GM19035 (cell line): ENCODE measurements around the gene ZRANB1.
"Not testable (repeated sequence)": the region's sequence is repeated elsewhere in the genome, so short reads cannot be mapped to it uniquely, and the experiment has no call there.

Experiments used
- ATAC-seq: cut with Tn5 transposase; IDR thresholded peaks from one replicate; pipeline ENCODE4 v1.9.1; 2021; ENCODE audit not compliant: unreplicated experiment

The ZRANB1 gene

DNA sequence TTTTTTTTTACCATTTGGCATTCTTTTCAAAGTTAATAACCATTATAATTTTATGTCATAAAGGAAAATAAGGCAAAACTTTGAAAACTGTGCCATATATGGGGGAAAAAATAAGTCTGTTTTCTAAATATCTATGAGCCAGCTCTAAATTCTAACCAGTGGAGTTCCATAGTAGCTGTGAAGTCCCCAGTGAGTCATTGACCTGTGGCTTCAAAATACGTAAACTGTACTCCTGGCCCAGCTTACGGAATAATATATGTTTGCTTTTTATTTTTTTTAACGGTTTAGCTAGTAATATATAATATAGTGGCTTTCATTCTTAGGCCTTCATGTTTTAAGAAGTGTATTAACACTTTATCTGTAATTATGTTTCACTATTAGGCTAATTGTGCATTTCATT lies 20.5 kb downstream of the ZRANB1 start:
- ATAC-seq, result no peak

- no peak for ATAC-seq
Measured at GRCh38 chr10:124963866-124964720, 22.2 kb downstream of the ZRANB1 start.

DNA sequence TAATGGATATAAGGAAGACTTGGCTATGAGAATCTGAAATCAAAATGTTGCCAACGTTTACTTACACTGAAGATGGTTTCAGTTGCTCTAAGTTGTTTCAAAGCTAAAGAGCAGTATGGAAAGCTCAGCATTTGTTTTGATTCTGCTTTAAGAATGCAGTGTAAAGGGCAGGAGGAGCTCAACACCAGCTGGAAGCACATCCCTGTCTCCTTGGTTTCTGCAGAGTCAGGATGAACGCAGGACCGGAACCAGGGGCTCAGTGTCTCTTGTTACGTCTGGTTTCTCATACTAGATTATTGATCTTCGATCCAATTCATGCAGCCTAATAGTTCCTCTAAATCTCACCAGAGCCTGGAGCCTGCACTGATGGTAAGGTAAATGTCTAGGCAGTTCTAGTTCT lies 24.1 kb downstream of the ZRANB1 start:
- no peak for ATAC-seq

GRCh38 chr10:124967255-124967654 lies 25.3 kb downstream of the ZRANB1 start:
- ATAC-seq, result no peak

- ATAC-seq, result no peak
Measured at GRCh38 chr10:124971276-124971675, 29.4 kb downstream of the ZRANB1 start.

- no peak for ATAC-seq
Measured at GRCh38 chr10:124972637-124973036, 30.7 kb downstream of the ZRANB1 start.

GRCh38 chr10:124974131-124974530 lies 32.2 kb downstream of the ZRANB1 start:
- no peak for ATAC-seq

GRCh38 chr10:124975977-124976514 lies 34.1 kb downstream of the ZRANB1 start:
- ATAC-seq, result peak; percentile 61

GRCh38 chr10:124977161-124977560 lies 35.2 kb downstream of the ZRANB1 start:
- no peak for ATAC-seq

GRCh38 chr10:124977648-124978375 lies 35.9 kb downstream of the ZRANB1 start:
- ATAC-seq, result no peak

DNA sequence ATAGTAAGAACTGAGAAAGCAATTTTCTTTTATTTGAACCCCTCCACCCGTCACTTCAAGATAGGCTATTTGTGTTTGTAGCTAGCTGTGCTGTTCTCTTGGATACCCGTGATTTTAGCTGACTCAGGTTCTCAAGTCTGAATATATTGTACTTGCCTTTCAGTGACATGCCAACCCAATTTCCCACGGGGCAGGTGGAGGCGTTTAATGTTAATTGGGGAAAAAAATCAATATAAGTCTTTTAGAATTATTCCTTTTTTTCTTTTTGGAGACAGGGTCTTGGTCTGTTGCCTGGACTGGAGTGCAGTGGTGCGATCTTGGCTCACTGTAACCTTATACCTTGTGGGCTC lies 36.4 kb downstream of the ZRANB1 start:
- ATAC-seq, result no peak

GRCh38 chr10:124983321-124983720 lies 41.4 kb downstream of the ZRANB1 start:
- no peak for ATAC-seq

DNA sequence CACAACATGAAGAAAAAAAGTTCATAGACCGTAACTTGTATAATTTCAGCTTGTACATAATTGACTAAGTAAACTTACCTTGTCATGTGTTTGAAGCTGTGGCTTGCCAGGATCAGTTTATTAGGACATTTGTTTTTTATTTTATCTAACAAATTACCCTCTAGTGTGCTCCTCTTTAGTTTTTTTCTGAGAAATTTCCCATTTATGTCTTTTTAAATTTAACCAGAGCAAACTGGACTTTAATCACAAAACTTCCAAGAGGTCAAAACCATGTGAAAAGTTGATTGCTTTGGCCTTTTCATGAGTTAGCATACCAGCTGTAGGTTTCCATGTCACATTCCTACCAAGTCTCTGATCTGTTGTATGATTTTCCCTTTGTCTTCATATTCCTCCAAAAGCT lies 42.5 kb downstream of the ZRANB1 start:
- no peak for ATAC-seq

DNA sequence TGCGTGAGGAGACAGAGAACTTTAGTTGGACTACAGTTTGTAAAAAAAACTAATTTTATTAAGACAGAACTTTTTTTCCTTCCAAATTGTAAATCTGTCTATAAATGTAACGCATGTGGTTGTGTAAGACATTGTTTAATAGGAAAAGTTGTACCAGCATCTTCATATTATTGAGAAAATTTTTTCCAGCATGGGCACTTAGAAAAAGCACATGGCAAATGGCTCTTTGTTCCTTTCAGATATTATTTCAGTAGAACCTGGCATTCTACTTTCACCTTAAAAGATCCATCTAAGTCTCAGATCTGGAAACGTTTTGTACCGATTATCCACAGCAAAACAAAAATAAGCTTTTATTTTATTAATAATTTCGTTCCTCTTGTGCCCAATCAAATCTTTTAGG lies 43.2 kb downstream of the ZRANB1 start:
- ATAC-seq, result no peak

GRCh38 chr10:124987788-124988187 lies 45.9 kb downstream of the ZRANB1 start:
- no peak for ATAC-seq

GRCh38 chr10:124988753-124989152 lies 46.8 kb downstream of the ZRANB1 start:
- not testable (repeated sequence) for ATAC-seq

GRCh38 chr10:124989526-124989925 lies 47.6 kb downstream of the ZRANB1 start:
- ATAC-seq, result no peak

DNA sequence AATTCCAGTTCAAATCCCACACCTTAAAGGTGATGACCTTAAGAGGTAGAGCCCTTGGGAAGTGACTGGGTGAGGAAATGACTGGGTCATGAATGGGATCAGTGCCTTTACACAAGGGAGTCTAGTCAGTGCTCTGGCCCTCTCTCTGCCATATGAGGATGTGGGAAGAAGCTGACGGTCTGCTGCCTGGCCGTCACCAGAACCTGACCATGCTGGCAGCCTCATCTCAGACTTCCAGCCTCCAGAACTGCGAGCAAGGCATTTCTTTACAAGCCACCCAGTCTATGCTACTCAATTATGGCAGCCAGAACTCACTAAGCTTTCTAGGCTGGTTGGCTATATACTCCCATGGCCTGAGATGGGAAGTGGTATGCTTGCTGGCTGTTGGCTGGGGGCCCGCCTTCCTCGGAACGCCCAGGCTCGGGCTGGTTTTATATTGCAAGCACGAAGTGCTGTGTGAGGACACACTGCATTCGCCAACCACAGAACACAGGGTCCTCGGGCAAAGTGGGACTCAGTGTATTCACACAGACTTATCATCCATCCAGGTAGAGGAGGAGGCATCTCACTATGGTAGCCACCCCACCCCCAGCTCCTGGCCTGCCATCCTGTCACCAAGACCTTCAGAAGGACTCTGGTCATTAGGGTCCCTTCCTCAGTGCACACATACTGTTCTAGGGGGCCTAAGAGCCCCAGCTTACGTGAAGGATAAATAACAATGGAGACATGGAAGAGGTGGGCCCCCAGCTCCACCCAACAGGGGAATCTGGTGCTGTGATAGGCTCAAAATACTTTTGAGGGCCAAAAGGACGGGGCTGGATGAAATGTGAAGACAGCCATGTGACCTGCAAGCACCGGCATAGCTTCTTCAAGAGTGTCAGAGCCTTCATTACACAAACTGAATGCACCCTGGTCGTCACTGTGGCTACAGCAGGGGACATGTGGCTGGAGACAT lies 49.0 kb downstream of the ZRANB1 start:
- no peak for ATAC-seq

GRCh38 chr10:124991835-124992234 lies 49.9 kb downstream of the ZRANB1 start:
- no peak for ATAC-seq

DNA sequence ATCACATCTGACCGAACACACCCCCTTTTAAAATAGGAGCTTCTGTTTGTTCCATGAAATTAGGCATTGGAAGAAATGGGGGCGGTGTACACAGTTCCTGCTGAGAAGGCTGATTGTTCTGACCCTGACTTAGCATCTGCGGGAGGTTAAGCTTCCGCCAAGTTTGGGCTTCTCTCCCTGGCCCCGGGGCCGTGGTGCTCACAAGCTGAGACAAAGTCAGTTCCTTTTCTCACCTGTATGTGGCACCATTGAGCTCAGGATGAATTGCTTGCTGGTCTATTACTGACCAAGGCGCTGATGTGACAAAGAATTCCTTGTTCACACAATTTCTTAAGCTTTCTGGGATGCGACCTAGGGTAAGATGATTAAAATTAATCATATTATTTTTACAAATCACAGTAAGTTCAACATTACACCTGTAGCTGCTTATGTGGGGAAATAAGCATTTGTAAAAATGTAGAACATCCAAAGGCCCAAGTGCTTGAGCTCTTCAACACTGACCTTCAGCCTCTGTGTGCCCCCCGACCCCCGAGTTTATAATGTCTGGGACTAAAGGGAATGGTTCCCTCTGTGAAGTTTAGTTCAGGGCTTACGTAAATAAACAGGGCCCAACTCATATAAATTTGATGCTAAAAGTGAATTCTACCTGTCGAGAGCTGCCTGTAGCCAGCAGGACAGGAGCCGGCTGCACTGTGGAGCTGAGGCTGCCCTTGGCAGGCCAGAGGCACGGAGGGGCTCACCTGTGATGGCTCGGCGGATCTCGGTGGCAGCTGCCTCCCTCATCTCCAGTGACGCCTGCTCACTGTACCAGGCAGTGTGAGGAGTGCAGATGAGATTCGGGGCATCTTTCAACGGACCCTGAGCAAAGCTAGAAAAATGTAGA lies 50.8 kb downstream of the ZRANB1 start:
- ATAC-seq, result peak; percentile 59
